Testis (tissue), 2 donors: ENCODE data around the gene MTA3.

Source experiments
- CTCF ChIP-seq, 3 experiments: fragments of 450-650 bp in 2 of 3; fragments of 200-600 bp in 1 of 3; sonication (generic) in 1 of 3; IDR thresholded peaks; one replicate each; pipeline ENCODE4 v1.5.1; 2016 to 2019; ENCODE audit warnings: antibody characterized with exemption in 3 of 3, mild to moderate bottlenecking in 2 of 3, moderate library complexity in 1 of 3
- POLR2A ChIP-seq: fragments of 450-650 bp; IDR thresholded peaks from one replicate; pipeline ENCODE4 v1.6.1; 2017; ENCODE audit warnings: antibody characterized with exemption, mild to moderate bottlenecking, moderate library complexity

GRCh38 chr2:42567364-42567763 lies 1.1 kb upstream of the MTA3 start:
- TF ChIP-seq CTCF (IDR thresholded peaks at IDR 0.05) = no peak
- TF ChIP-seq POLR2A = no peak
